DOHH2 (cell line): ENCODE measurements around the gene CEP95.

Source experiments
- CTCF ChIP-seq: fragments of 200-600 bp; sonication (generic); IDR thresholded peaks from one replicate; pipeline ENCODE4 v1.5.1; 2014; ENCODE audit warnings: antibody characterized with exemption, mild to moderate bottlenecking, low read depth, low read length; ENCODE audit not compliant: poor library complexity, severe bottlenecking
- EZH2phosphoT487 ChIP-seq: fragments of 200-600 bp; sonication (generic); IDR thresholded peaks from 2 replicates; pipeline ENCODE4 v1.6.1; 2017; ENCODE audit warnings: borderline replicate concordance, mild to moderate bottlenecking, antibody characterized with exemption, low read length, moderate library complexity, mixed read lengths

GRCh38 chr17:64471440-64471839 lies 35.3 kb upstream of the CEP95 start:
- TF ChIP-seq CTCF (no peak), EZH2phosphoT487 (no peak)
